ENCODE results near the gene SERPINB1. TPM values are rescaled to one million over a fixed set of nuclear protein-coding genes. Genes with fewer than 3 reads are reported as not detected.
"Not testable (repeated sequence)": the region's sequence is repeated elsewhere in the genome, so short reads cannot be mapped to it uniquely, and the experiment has no call there.

SERPINB1 gene
- total RNA-seq, 3 donors from 2014 or later, result 35.1 to 53.6 (median 51.8) TPM

- intact Hi-C loops (cut with DNase I; ENCODE audit: low total_unique reads), result no loop called here
- H3K4me3 ChIP-seq, result no peak overlapping the region
- H3K4me1 ChIP-seq, result no peaks in the 10 kb centered on the region
- H3K36me3 ChIP-seq, result no peaks in the 10 kb centered on the region
- no peak for TF ChIP-seq POLR2AphosphoS5 (IDR thresholded peaks at IDR 0.05)
- TF ChIP-seq POLR2A (IDR thresholded peaks at IDR 0.05), result no peak
- TF ChIP-seq CTCF (IDR thresholded peaks at IDR 0.05), result no peak
- no peak overlapping the region for H3K27ac ChIP-seq
- no peaks in the 10 kb centered on the region for H3K9me3 ChIP-seq
- no peaks in the 10 kb centered on the region for H3K27me3 ChIP-seq
- no peak for DNase-seq (ENCODE audit: low spot score in 2 of 2)
These were observed 39.1 kb downstream of the SERPINB1 start for GRCh38 chr6:2802521-2803060.

- H3K36me3 ChIP-seq; H3K4me3 ChIP-seq; DNase-seq (ENCODE audit: low spot score in 2 of 2): not testable (repeated sequence)
These were observed 40.0 kb downstream of the SERPINB1 start for GRCh38 chr6:2801687-2802086.

GRCh38 chr6:2800552-2801316 is 40.9 kb downstream of the SERPINB1 start:
- TF ChIP-seq CTCF (IDR thresholded peaks at IDR 0.05), result no peak
- TF ChIP-seq POLR2AphosphoS5 (IDR thresholded peaks at IDR 0.05), result no peak
- TF ChIP-seq POLR2A (IDR thresholded peaks at IDR 0.05), result no peak
- Histone ChIP-seq H3K9me3 (no peaks in the 10 kb centered on the region), H3K4me3 (no peak overlapping the region), H3K27ac (no peak overlapping the region), H3K36me3 (no peaks in the 10 kb centered on the region), H3K27me3 (no peaks in the 10 kb centered on the region), H3K4me1 (no peaks in the 10 kb centered on the region)
- intact Hi-C loops (cut with DNase I; ENCODE audit: low total_unique reads), result no loop called here
- DNase-seq (ENCODE audit: low spot score in 2 of 2), result no peak

More at GRCh38 chr6:2801687-2802086, 40.0 kb downstream of the SERPINB1 start:
- intact Hi-C loops (cut with DNase I; ENCODE audit: low total_unique reads); H3K4me1 ChIP-seq; H3K27ac ChIP-seq; H3K9me3 ChIP-seq; H3K27me3 ChIP-seq: not testable (repeated sequence)

- H3K27ac ChIP-seq, result no peak overlapping the region
- H3K4me1 ChIP-seq, result no peaks in the 10 kb centered on the region
- TF ChIP-seq CTCF (IDR thresholded peaks at IDR 0.05), result no peak
- TF ChIP-seq POLR2AphosphoS5 (IDR thresholded peaks at IDR 0.05), result no peak
- no peak for TF ChIP-seq POLR2A (IDR thresholded peaks at IDR 0.05)
- no peaks in the 10 kb centered on the region for H3K36me3 ChIP-seq
- no peak for DNase-seq (ENCODE audit: low spot score in 2 of 2)
- no peaks in the 10 kb centered on the region for H3K9me3 ChIP-seq
- intact Hi-C loops (cut with DNase I; ENCODE audit: low total_unique reads), result no loop called here
- no peaks in the 10 kb centered on the region for H3K27me3 ChIP-seq
- H3K4me3 ChIP-seq, result no peak overlapping the region
These were observed 41.6 kb downstream of the SERPINB1 start for GRCh38 chr6:2799936-2800527.

GRCh38 chr6:2798586-2799134 is 43.0 kb downstream of the SERPINB1 start:
- no peaks in the 10 kb centered on the region for H3K27me3 ChIP-seq
- intact Hi-C loops (cut with DNase I; ENCODE audit: low total_unique reads), result no loop called here
- no peak overlapping the region for H3K27ac ChIP-seq
- H3K9me3 ChIP-seq, result no peaks in the 10 kb centered on the region
- TF ChIP-seq POLR2AphosphoS5 (IDR thresholded peaks at IDR 0.05) (no peak), POLR2A (IDR thresholded peaks at IDR 0.05) (no peak)
- no peak for DNase-seq (ENCODE audit: low spot score in 2 of 2)
- H3K36me3 ChIP-seq, result no peaks in the 10 kb centered on the region
- H3K4me3 ChIP-seq, result no peak overlapping the region
- no peaks in the 10 kb centered on the region for H3K4me1 ChIP-seq

GRCh38 chr6:2797564-2798031 is 44.1 kb downstream of the SERPINB1 start:
- no peak for DNase-seq (ENCODE audit: low spot score in 2 of 2)

More at GRCh38 chr6:2797564-2798031, 44.1 kb downstream of the SERPINB1 start:
- Histone ChIP-seq H3K4me3 (no peak overlapping the region), H3K9me3 (no peaks in the 10 kb centered on the region), H3K27ac (no peak overlapping the region), H3K27me3 (no peaks in the 10 kb centered on the region), H3K36me3 (no peaks in the 10 kb centered on the region), H3K4me1 (no peaks in the 10 kb centered on the region)
- TF ChIP-seq POLR2AphosphoS5 (IDR thresholded peaks at IDR 0.05) (no peak), POLR2A (IDR thresholded peaks at IDR 0.05) (no peak), CTCF (IDR thresholded peaks at IDR 0.05) (no peak)
- intact Hi-C loops (cut with DNase I; ENCODE audit: low total_unique reads), result no loop called here
